ENCODE data around the gene SLIT1. TPM values are rescaled to one million over a fixed set of nuclear protein-coding genes. Genes with fewer than 3 reads are reported as not detected.

SLIT1 gene
- total and polyA plus RNA-seq, 2 donors (not counting 1 experiment from before 2014, with no cell fraction given) = 0.15 to 0.49 TPM

DNA sequence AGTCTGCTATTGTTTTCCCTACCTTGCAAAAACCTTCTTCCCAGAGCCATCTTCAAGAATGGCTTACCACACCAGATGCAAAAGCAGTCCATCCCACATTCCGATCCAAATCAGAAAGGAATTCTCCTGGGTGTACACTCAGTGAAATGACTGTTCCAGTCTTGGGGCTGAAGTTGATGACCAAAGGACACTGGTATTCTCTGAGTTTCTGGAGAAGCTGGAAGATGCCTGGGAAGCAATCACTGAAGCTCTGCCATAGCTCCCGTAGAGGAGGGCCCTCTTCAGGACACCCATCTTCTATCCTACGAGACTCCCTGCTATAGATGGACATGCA lies 197.9 kb downstream of the SLIT1 start:
- ATAC-seq (ENCODE audit: low read depth) (no peak), DNase-seq (no peak)
- Histone ChIP-seq H3K36me3 (replicated peaks in 1 of 2; ENCODE audit: control extremely low read depth in 1 of 2, control insufficient read depth in 1 of 2, extremely low read depth in 1 of 2, insufficient read depth in 2 of 2, low read length in 1 of 2) (peaks cover 0 to 5% of the 10 kb centered on the region in 2 experiments), H3K4me2 (replicated peaks; ENCODE audit: low read depth, low read length, poor library complexity, severe bottlenecking) (no peak overlapping the region), H3K27ac (ENCODE audit: low read length in 2 of 2) (no peak overlapping the region), H3K4me3 (ENCODE audit: control extremely low read depth in 1 of 5, extremely low read depth in 1 of 5, insufficient read depth in 1 of 5, low read depth in 2 of 5, low read length in 4 of 5) (no peak overlapping the region), H3K79me2 (ENCODE audit: control insufficient read depth, insufficient read depth, low read length) (no peaks in the 10 kb centered on the region), H3K27me3 (replicated peaks in 1 of 4; ENCODE audit: control extremely low read depth in 1 of 4, control insufficient read depth in 3 of 4, insufficient read depth in 4 of 4, low read length in 3 of 4) (no peaks in the 10 kb centered on the region), H4K20me1 (ENCODE audit: control insufficient read depth, insufficient read depth, low read length, poor library complexity, severe bottlenecking) (peaks cover 4% of the 10 kb centered on the region), H2AFZ (ENCODE audit: insufficient read depth, low read depth, low read length, poor library complexity, severe bottlenecking) (no peak overlapping the region), H3K9me3 (ENCODE audit: control extremely low read depth in 1 of 3, control insufficient read depth in 2 of 3, insufficient read depth in 1 of 3, low read length in 2 of 3) (no peaks in the 10 kb centered on the region), H3K9ac (ENCODE audit: low read length) (no peak overlapping the region), H3K4me1 (ENCODE audit: control insufficient read depth in 2 of 2, insufficient read depth in 2 of 2, low read length in 2 of 2) (peaks cover 15 to 22% of the 10 kb centered on the region in 2 donors)
- ChIA-PET CTCF (no interaction called here), POLR2A (no interaction called here)
- Mint-ChIP-seq H3K4me1 (peaks cover 27% of the 10 kb centered on the region), H3K9me3 (ENCODE audit: insufficient read depth) (no peaks in the 10 kb centered on the region), H3K27me3 (no peaks in the 10 kb centered on the region), H3K4me3 (no peak overlapping the region), H3K27ac (no peak overlapping the region)
- intact Hi-C loops (cut with micrococcal nuclease) = no loop called here
- TF ChIP-seq CTCF (IDR thresholded peaks at IDR 0.05) = no peak
- no peak for TF ChIP-seq EZH2 (IDR thresholded peaks at IDR 0.05; ENCODE audit: borderline replicate concordance, insufficient read depth, low read depth, low read length, poor library complexity, severe bottlenecking)
- WGBS (ENCODE audit: insufficient coverage) = 95% methylated on average over 3 of the region's 3 CpGs

DNA sequence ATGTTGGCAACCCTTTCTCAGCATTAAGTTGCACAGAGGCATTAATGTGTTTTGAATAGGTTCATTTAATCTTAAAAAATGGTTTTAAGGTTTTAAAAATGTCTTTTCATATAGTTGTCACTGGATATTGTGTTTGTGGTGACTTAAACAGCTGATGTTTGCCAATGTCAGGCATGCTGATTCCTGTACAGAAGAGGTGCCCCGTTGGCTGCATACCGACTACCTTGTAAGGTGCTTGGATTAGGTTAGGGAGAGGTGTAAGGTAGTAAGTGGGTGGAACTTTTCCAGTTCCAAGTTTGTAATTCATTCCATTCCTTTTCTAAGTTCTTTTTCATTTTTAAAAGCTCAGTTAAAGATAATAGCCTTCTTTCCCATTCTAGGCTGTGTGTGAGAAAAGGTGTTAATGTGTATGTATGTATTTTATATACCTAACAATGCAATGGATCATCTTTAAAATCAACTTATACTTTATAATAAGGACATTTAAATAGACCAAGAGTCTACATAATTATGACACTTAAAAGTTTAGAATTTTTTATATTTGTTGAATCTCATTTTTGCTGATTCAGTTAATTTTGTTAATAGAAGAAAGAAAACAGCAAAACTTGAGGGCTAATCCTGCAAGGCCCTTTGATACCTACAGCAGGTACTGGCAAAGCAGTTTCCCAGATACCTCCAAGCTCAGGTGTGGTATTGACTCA lies 198.5 kb downstream of the SLIT1 start:
- intact Hi-C loops (cut with micrococcal nuclease) = no loop called here
- no peak overlapping the region for H3K27ac ChIP-seq (ENCODE audit: low read length in 2 of 2)
- H3K4me2 ChIP-seq (replicated peaks; ENCODE audit: low read depth, low read length, poor library complexity, severe bottlenecking) = no peak overlapping the region
- H3K9ac ChIP-seq (ENCODE audit: low read length) = no peak overlapping the region
- no peak overlapping the region for H3K27ac Mint-ChIP-seq
- peaks cover 21% of the 10 kb centered on the region for H3K4me1 Mint-ChIP-seq
- no peak for DNase-seq
- ChIA-PET POLR2A (no interaction called here), CTCF (interaction anchor here (0.9 kb wide), 1 partner anchor 10 kb away, joined by 3 read pairs; no protein-coding TSS in a partner anchor)
- no CpG with 5 or more reads among the region's 2 CpGs for WGBS (ENCODE audit: insufficient coverage)
- H3K27me3 Mint-ChIP-seq = no peaks in the 10 kb centered on the region
- no peaks in the 10 kb centered on the region for H4K20me1 ChIP-seq (ENCODE audit: control insufficient read depth, insufficient read depth, low read length, poor library complexity, severe bottlenecking)
- no peak for TF ChIP-seq EZH2 (IDR thresholded peaks at IDR 0.05; ENCODE audit: borderline replicate concordance, insufficient read depth, low read depth, low read length, poor library complexity, severe bottlenecking)
- no peak for TF ChIP-seq CTCF (IDR thresholded peaks at IDR 0.05)
- H3K9me3 Mint-ChIP-seq (ENCODE audit: insufficient read depth) = no peaks in the 10 kb centered on the region
- H3K27me3 ChIP-seq (replicated peaks in 1 of 4; ENCODE audit: control extremely low read depth in 1 of 4, control insufficient read depth in 3 of 4, insufficient read depth in 4 of 4, low read length in 3 of 4) = no peaks in the 10 kb centered on the region
- no peak overlapping the region for H2AFZ ChIP-seq (ENCODE audit: insufficient read depth, low read depth, low read length, poor library complexity, severe bottlenecking)
- H3K9me3 ChIP-seq (ENCODE audit: control extremely low read depth in 1 of 3, control insufficient read depth in 2 of 3, insufficient read depth in 1 of 3, low read length in 2 of 3) = no peaks in the 10 kb centered on the region
- no peaks in the 10 kb centered on the region for H3K79me2 ChIP-seq (ENCODE audit: control insufficient read depth, insufficient read depth, low read length)
- peaks cover 5% of the 10 kb centered on the region in 2 experiments for H3K36me3 ChIP-seq (replicated peaks in 1 of 2; ENCODE audit: control extremely low read depth in 1 of 2, control insufficient read depth in 1 of 2, extremely low read depth in 1 of 2, insufficient read depth in 2 of 2, low read length in 1 of 2)
- H3K4me1 ChIP-seq (ENCODE audit: control insufficient read depth in 2 of 2, insufficient read depth in 2 of 2, low read length in 2 of 2) = peaks cover 15 to 17% of the 10 kb centered on the region in 2 donors
- no peak overlapping the region for H3K4me3 ChIP-seq (ENCODE audit: control extremely low read depth in 1 of 5, extremely low read depth in 1 of 5, insufficient read depth in 1 of 5, low read depth in 2 of 5, low read length in 4 of 5)
- no peak overlapping the region for H3K4me3 Mint-ChIP-seq
- ATAC-seq (ENCODE audit: low read depth) = no peak
